Calu3 (cell line): Measurements from ENCODE around the gene TMEM138. TPM values are rescaled to one million over a fixed set of nuclear protein-coding genes. Genes with fewer than 3 reads are reported as not detected.

Experiments
- BruUV-seq: library from RNA; stranded (reverse); fragments of 400-500 nt; replicated peaks from 2 replicates; lab custom pipeline; 2021; lab: Mats Ljungman, UMichigan
- CTCF ChIA-PET: fragments of 300-600 bp; sonication (Branson Sonifier 250); formaldehyde crosslinking; loops from one replicate; lab custom pipeline; 2022; ENCODE audit warnings: antibody characterized with exemption; lab: Charles Lee
- DNase-seq: peaks from one replicate; pipeline ENCODE4 v3.0.0; 2022
- H3K27ac Mint-ChIP-seq: one replicate; pipeline ENCODE4 v1.8.0; 2022; ENCODE audit warnings: mixed read lengths; ENCODE audit not compliant: unreplicated experiment
- H3K27me3 Mint-ChIP-seq: one replicate; pipeline ENCODE4 v1.8.0; 2022; ENCODE audit warnings: mixed read lengths; ENCODE audit not compliant: unreplicated experiment
- H3K36me3 Mint-ChIP-seq: one replicate; pipeline ENCODE4 v1.8.0; 2022; ENCODE audit warnings: mild to moderate bottlenecking, moderate library complexity, mixed read lengths; ENCODE audit not compliant: insufficient read depth, unreplicated experiment
- H3K4me1 Mint-ChIP-seq: one replicate; pipeline ENCODE4 v1.8.0; 2022; ENCODE audit warnings: mild to moderate bottlenecking, low read depth, mixed read lengths; ENCODE audit not compliant: unreplicated experiment
- H3K4me3 Mint-ChIP-seq: one replicate; pipeline ENCODE4 v1.8.0; 2022; ENCODE audit warnings: mild to moderate bottlenecking, low read depth, moderate library complexity, mixed read lengths; ENCODE audit not compliant: unreplicated experiment
- H3K9me3 Mint-ChIP-seq: one replicate; pipeline ENCODE4 v1.8.0; 2022; ENCODE audit warnings: low read depth, mixed read lengths; ENCODE audit not compliant: unreplicated experiment
- CTCF ChIP-seq: fragments of 200-600 bp; IDR thresholded peaks from one replicate; pipeline ENCODE4 v1.8.0; 2022; ENCODE audit warnings: antibody characterized with exemption; ENCODE audit not compliant: unreplicated experiment
- intact Hi-C: fragments of 100-400 bp; cut with micrococcal nuclease; formaldehyde crosslinking; loops from one replicate; pipeline ENCODE4 v1.10.0; 2022; ENCODE audit not compliant: unreplicated experiment
- total RNA-seq: library from RNA; stranded (reverse); gene quantifications from 2 replicates; pipeline ENCODE4 v1.2.3, GENCODE V29; 2022

The TMEM138 gene
- total RNA-seq, 1 experiment from 2014 or later: 51.6 TPM

GRCh38 chr11:61335355-61335710 is 26.8 kb upstream of the TMEM138 start:
- Mint-ChIP-seq H3K4me3 (no peak overlapping the region), H3K27me3 (no peaks in the 10 kb centered on the region), H3K36me3 (peaks cover 43% of the 10 kb centered on the region), H3K9me3 (no peaks in the 10 kb centered on the region), H3K27ac (no peak overlapping the region), H3K4me1 (peaks cover 13% of the 10 kb centered on the region)
- no peak for DNase-seq
- BruUV-seq: no TSS peak
- intact Hi-C loops: loop anchor here (10.0 kb wide), 1 partner anchor 81 kb away; no protein-coding TSS in a partner anchor
- CTCF ChIA-PET: interaction anchor here (1.3 to 1.5 kb wide), 5 partner anchors 49 to 303 kb away, joined by 3 to 64 read pairs (median 5); no protein-coding TSS in a partner anchor
- TF ChIP-seq CTCF: no peak

- TF ChIP-seq CTCF: peak; percentile 90
- Mint-ChIP-seq H3K4me3 (no peak overlapping the region), H3K27ac (no peak overlapping the region), H3K4me1 (peaks cover 8% of the 10 kb centered on the region), H3K27me3 (no peaks in the 10 kb centered on the region), H3K36me3 (peaks cover 38% of the 10 kb centered on the region), H3K9me3 (no peaks in the 10 kb centered on the region)
- no TSS peak for BruUV-seq
- CTCF ChIA-PET: interaction anchor here (0.5 to 2.7 kb wide), 14 partner anchors 10 to 1509 kb away, joined by 3 to 64 read pairs (median 4); partner anchors contain the start of genes CYB561A3, TMEM109, TMEM138 and TMEM216
- DNase-seq: peak; percentile 90
- intact Hi-C loops: loop anchor here (1.0 to 10.0 kb wide), 2 partner anchors 49 to 82 kb away; no protein-coding TSS in a partner anchor
These were observed 25.8 kb upstream of the TMEM138 start for GRCh38 chr11:61336171-61336935.

GRCh38 chr11:61337706-61338470 is 24.3 kb upstream of the TMEM138 start:
- no peak for DNase-seq
- no peak overlapping the region for H3K27ac Mint-ChIP-seq
- no peak overlapping the region for H3K4me3 Mint-ChIP-seq
- no peaks in the 10 kb centered on the region for H3K4me1 Mint-ChIP-seq
- H3K9me3 Mint-ChIP-seq: no peaks in the 10 kb centered on the region
- intact Hi-C loops: loop anchor here (10.0 kb wide), 1 partner anchor 83 kb away; no protein-coding TSS in a partner anchor
- no peak for TF ChIP-seq CTCF
- CTCF ChIA-PET: interaction anchor here (2.7 kb wide), 1 partner anchor 24 kb away, joined by 23 read pairs; the partner anchor contains the start of genes CYB561A3 and TMEM138
- no TSS peak for BruUV-seq
- H3K27me3 Mint-ChIP-seq: no peaks in the 10 kb centered on the region
- H3K36me3 Mint-ChIP-seq: peaks cover 30% of the 10 kb centered on the region

- intact Hi-C loops: loop anchor here (10.0 kb wide), 1 partner anchor 84 kb away; no protein-coding TSS in a partner anchor
- no TSS peak for BruUV-seq
- no peak for DNase-seq
- no peaks in the 10 kb centered on the region for H3K9me3 Mint-ChIP-seq
- H3K27ac Mint-ChIP-seq: no peak overlapping the region
- no peak overlapping the region for H3K4me3 Mint-ChIP-seq
- TF ChIP-seq CTCF: no peak
- peaks cover 21% of the 10 kb centered on the region for H3K36me3 Mint-ChIP-seq
- CTCF ChIA-PET: no interaction called here
- no peaks in the 10 kb centered on the region for H3K27me3 Mint-ChIP-seq
- H3K4me1 Mint-ChIP-seq: no peaks in the 10 kb centered on the region
These were observed 23.2 kb upstream of the TMEM138 start for GRCh38 chr11:61338783-61339489.
